Measurements from ENCODE around the gene IGSF6.

The IGSF6 gene

DNA sequence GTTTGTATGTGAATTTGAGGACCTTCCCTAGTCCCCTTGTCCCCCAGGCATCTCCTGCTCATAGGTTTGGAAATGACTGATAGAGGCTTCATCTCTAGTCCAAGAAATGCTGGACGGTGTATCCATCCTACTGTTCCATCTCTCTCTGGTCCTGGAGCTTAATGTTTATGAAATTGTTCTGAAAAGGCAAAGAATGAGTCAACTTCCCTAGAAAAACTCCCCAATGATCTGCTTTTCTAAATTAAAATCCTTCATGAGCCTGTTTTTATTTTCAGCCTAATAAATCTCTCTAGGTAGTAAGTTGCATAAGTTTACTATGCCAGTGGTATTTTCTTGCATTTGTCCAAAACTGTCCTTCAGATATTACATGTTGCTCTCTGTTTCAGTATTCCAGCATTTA is 2.1 kb upstream of the IGSF6 start:
- Histone ChIP-seq H3K27ac (ENCODE audit: low read length, poor library complexity, severe bottlenecking) (no peak overlapping the region), H3K14ac (ENCODE audit: low read length in 2 of 2) (no peak overlapping the region), H3K4me1 (ENCODE audit: control insufficient read depth, insufficient read depth, low read depth, low read length) (peaks cover 6% of the 10 kb centered on the region), H2BK15ac (ENCODE audit: low read depth, poor library complexity, severe bottlenecking) (no peak overlapping the region), H2BK12ac (ENCODE audit: low read length in 2 of 2) (no peak overlapping the region), H3K4me2 (ENCODE audit: low read length, poor library complexity, severe bottlenecking) (no peak overlapping the region), H3K79me1 (replicated peaks; ENCODE audit: low read length, poor library complexity, severe bottlenecking) (peaks cover 25% of the 10 kb centered on the region), H3K4ac (ENCODE audit: low read depth in 1 of 2, low read length in 2 of 2) (no peak overlapping the region), H3K18ac (ENCODE audit: low read depth in 1 of 2, low read length in 2 of 2) (peak overlapping the region in 1 of 2 experiments; percentile 9), H2AK5ac (ENCODE audit: low read length, severe bottlenecking) (no peak overlapping the region), H3K36me3 (ENCODE audit: control insufficient read depth in 1 of 2, insufficient read depth in 2 of 2, low read depth in 1 of 2, low read length in 2 of 2) (peaks cover 6 to 46% of the 10 kb centered on the region in 2 experiments), H4K8ac (ENCODE audit: low read length) (no peak overlapping the region), H3K9me3 (ENCODE audit: control insufficient read depth, low read length) (no peaks in the 10 kb centered on the region), H2BK120ac (ENCODE audit: low read depth, low read length) (no peak overlapping the region), H4K91ac (ENCODE audit: low read length) (no peak overlapping the region), H3K4me3 (ENCODE audit: insufficient read depth in 1 of 2, low read depth in 1 of 2, low read length in 2 of 2) (no peak overlapping the region), H2AFZ (ENCODE audit: low read depth, low read length) (no peak overlapping the region), H2BK5ac (ENCODE audit: low read depth, low read length, poor library complexity, severe bottlenecking) (no peak overlapping the region), H3K27me3 (ENCODE audit: control insufficient read depth in 1 of 2, insufficient read depth in 1 of 2, low read length in 2 of 2) (no peaks in the 10 kb centered on the region), H3K9ac (ENCODE audit: low read length) (no peak overlapping the region), H3K23ac (ENCODE audit: low read length in 2 of 2) (no peak overlapping the region)
- no CpG with 5 or more reads among the region's 1 CpG for WGBS
- DNase-seq, result no peak

- Histone ChIP-seq H3K4me2 (ENCODE audit: low read length, poor library complexity, severe bottlenecking) (no peak overlapping the region), H3K14ac (ENCODE audit: low read length in 2 of 2) (no peak overlapping the region), H3K4ac (ENCODE audit: low read depth in 1 of 2, low read length in 2 of 2) (no peak overlapping the region), H3K79me1 (replicated peaks; ENCODE audit: low read length, poor library complexity, severe bottlenecking) (peaks cover 33% of the 10 kb centered on the region), H3K9ac (ENCODE audit: low read length) (no peak overlapping the region), H3K4me1 (ENCODE audit: control insufficient read depth, insufficient read depth, low read depth, low read length) (peaks cover 6% of the 10 kb centered on the region), H3K4me3 (ENCODE audit: insufficient read depth in 1 of 2, low read depth in 1 of 2, low read length in 2 of 2) (no peak overlapping the region), H3K9me3 (ENCODE audit: control insufficient read depth, low read length) (no peaks in the 10 kb centered on the region), H3K27ac (ENCODE audit: low read length, poor library complexity, severe bottlenecking) (no peak overlapping the region), H3K27me3 (ENCODE audit: control insufficient read depth in 1 of 2, insufficient read depth in 1 of 2, low read length in 2 of 2) (no peaks in the 10 kb centered on the region), H2BK15ac (ENCODE audit: low read depth, poor library complexity, severe bottlenecking) (no peak overlapping the region), H3K36me3 (ENCODE audit: control insufficient read depth in 1 of 2, insufficient read depth in 2 of 2, low read depth in 1 of 2, low read length in 2 of 2) (peaks cover 11 to 44% of the 10 kb centered on the region in 2 experiments), H2BK120ac (ENCODE audit: low read depth, low read length) (no peak overlapping the region), H4K91ac (ENCODE audit: low read length) (no peak overlapping the region), H2BK5ac (ENCODE audit: low read depth, low read length, poor library complexity, severe bottlenecking) (no peak overlapping the region), H3K18ac (ENCODE audit: low read depth in 1 of 2, low read length in 2 of 2) (peak overlapping the region in 1 of 2 experiments; percentile 29), H2BK12ac (ENCODE audit: low read length in 2 of 2) (no peak overlapping the region), H4K8ac (ENCODE audit: low read length) (no peak overlapping the region), H2AK5ac (ENCODE audit: low read length, severe bottlenecking) (no peak overlapping the region), H3K23ac (ENCODE audit: low read length in 2 of 2) (peak overlapping the region in 1 of 2 experiments; percentile 74), H2AFZ (ENCODE audit: low read depth, low read length) (no peak overlapping the region)
- DNase-seq, result no peak
- 95% methylated on average over 4 of the region's 5 CpGs for WGBS
Observed at GRCh38 chr16:21653571-21653970, 1.2 kb upstream of the IGSF6 start.

DNA sequence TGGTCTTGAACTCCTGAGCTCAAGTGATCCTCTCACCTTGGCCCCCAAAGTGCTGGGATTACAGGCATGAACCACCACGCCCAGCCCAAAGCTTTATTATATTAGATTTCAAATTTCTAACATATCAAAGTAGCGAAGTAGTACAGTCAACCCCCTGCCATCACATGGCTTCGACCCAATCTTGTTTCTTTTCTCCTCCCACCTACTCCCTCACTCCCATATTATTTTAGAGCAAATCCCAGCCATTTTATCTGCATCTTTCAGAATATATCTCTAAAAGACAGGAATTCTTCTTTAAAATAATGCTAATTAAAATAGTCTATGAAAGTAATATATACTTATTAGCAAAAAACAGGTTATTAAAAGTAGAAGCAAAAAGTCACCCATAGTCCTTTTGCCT is 893 bp downstream of the IGSF6 start:
- peaks cover 44% of the 10 kb centered on the region for H3K79me1 ChIP-seq (replicated peaks; ENCODE audit: low read length, poor library complexity, severe bottlenecking)

DNA sequence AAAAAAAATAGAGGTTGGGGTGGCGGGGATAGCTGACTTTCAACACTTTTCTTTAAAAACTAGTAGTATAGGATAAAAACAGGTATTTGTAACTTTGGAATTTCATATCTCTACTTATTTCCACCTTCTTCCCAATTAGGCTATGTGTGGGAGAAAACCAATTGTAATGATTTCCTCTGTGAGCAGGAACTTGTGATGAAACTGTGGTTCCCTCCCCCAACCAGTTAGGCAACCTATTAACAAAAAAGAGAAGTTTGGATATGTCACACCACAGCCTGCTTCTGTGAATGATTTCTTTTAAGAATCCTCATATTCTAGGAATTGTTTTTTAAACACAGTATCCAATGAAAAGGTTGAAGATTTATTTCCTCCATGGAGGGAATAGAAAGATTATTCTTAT is 1.9 kb downstream of the IGSF6 start:
- Histone ChIP-seq H2AFZ (ENCODE audit: low read depth, low read length) (no peak overlapping the region), H3K79me1 (replicated peaks; ENCODE audit: low read length, poor library complexity, severe bottlenecking) (peaks cover 46% of the 10 kb centered on the region), H3K4ac (ENCODE audit: low read depth in 1 of 2, low read length in 2 of 2) (no peak overlapping the region), H4K8ac (ENCODE audit: low read length) (no peak overlapping the region), H3K27ac (ENCODE audit: low read length, poor library complexity, severe bottlenecking) (no peak overlapping the region), H3K18ac (ENCODE audit: low read depth in 1 of 2, low read length in 2 of 2) (no peak overlapping the region), H3K36me3 (ENCODE audit: control insufficient read depth in 1 of 2, insufficient read depth in 2 of 2, low read depth in 1 of 2, low read length in 2 of 2) (peaks cover 20 to 25% of the 10 kb centered on the region in 2 experiments), H3K9me3 (ENCODE audit: control insufficient read depth, low read length) (no peaks in the 10 kb centered on the region), H2BK12ac (ENCODE audit: low read length in 2 of 2) (no peak overlapping the region), H2BK120ac (ENCODE audit: low read depth, low read length) (no peak overlapping the region), H4K91ac (ENCODE audit: low read length) (no peak overlapping the region), H3K4me3 (ENCODE audit: insufficient read depth in 1 of 2, low read depth in 1 of 2, low read length in 2 of 2) (no peak overlapping the region), H3K27me3 (ENCODE audit: control insufficient read depth in 1 of 2, insufficient read depth in 1 of 2, low read length in 2 of 2) (no peaks in the 10 kb centered on the region), H3K4me2 (ENCODE audit: low read length, poor library complexity, severe bottlenecking) (no peak overlapping the region), H2BK15ac (ENCODE audit: low read depth, poor library complexity, severe bottlenecking) (no peak overlapping the region), H2AK5ac (ENCODE audit: low read length, severe bottlenecking) (no peak overlapping the region), H3K23ac (ENCODE audit: low read length in 2 of 2) (no peak overlapping the region), H3K9ac (ENCODE audit: low read length) (no peak overlapping the region), H2BK5ac (ENCODE audit: low read depth, low read length, poor library complexity, severe bottlenecking) (no peak overlapping the region), H3K14ac (ENCODE audit: low read length in 2 of 2) (no peak overlapping the region), H3K4me1 (ENCODE audit: control insufficient read depth, insufficient read depth, low read depth, low read length) (peaks cover 6% of the 10 kb centered on the region)
- WGBS, result no CpG with 5 or more reads among the region's 1 CpG
- DNase-seq, result no peak

More for the DNA sequence above, 893 bp downstream of the IGSF6 start:
- H4K8ac ChIP-seq (ENCODE audit: low read length), result no peak overlapping the region
- H3K9ac ChIP-seq (ENCODE audit: low read length), result no peak overlapping the region
- no peaks in the 10 kb centered on the region for H3K9me3 ChIP-seq (ENCODE audit: control insufficient read depth, low read length)
- H3K27me3 ChIP-seq (ENCODE audit: control insufficient read depth in 1 of 2, insufficient read depth in 1 of 2, low read length in 2 of 2), result no peaks in the 10 kb centered on the region
- H2BK5ac ChIP-seq (ENCODE audit: low read depth, low read length, poor library complexity, severe bottlenecking), result no peak overlapping the region
- H2BK120ac ChIP-seq (ENCODE audit: low read depth, low read length), result no peak overlapping the region
- peaks cover 6% of the 10 kb centered on the region for H3K4me1 ChIP-seq (ENCODE audit: control insufficient read depth, insufficient read depth, low read depth, low read length)
- WGBS, result over 99% methylated on average over 3 of the region's 3 CpGs
- H3K4me2 ChIP-seq (ENCODE audit: low read length, poor library complexity, severe bottlenecking), result no peak overlapping the region
- H2AFZ ChIP-seq (ENCODE audit: low read depth, low read length), result no peak overlapping the region
- H3K18ac ChIP-seq (ENCODE audit: low read depth in 1 of 2, low read length in 2 of 2), result no peak overlapping the region
- H3K4ac ChIP-seq (ENCODE audit: low read depth in 1 of 2, low read length in 2 of 2), result no peak overlapping the region
- no peak overlapping the region for H3K4me3 ChIP-seq (ENCODE audit: insufficient read depth in 1 of 2, low read depth in 1 of 2, low read length in 2 of 2)
- peaks cover 20 to 35% of the 10 kb centered on the region in 2 experiments for H3K36me3 ChIP-seq (ENCODE audit: control insufficient read depth in 1 of 2, insufficient read depth in 2 of 2, low read depth in 1 of 2, low read length in 2 of 2)
- no peak overlapping the region for H4K91ac ChIP-seq (ENCODE audit: low read length)
- no peak overlapping the region for H2AK5ac ChIP-seq (ENCODE audit: low read length, severe bottlenecking)
- no peak overlapping the region for H3K23ac ChIP-seq (ENCODE audit: low read length in 2 of 2)
- H3K14ac ChIP-seq (ENCODE audit: low read length in 2 of 2), result no peak overlapping the region
- no peak for DNase-seq
- no peak overlapping the region for H2BK12ac ChIP-seq (ENCODE audit: low read length in 2 of 2)
- no peak overlapping the region for H3K27ac ChIP-seq (ENCODE audit: low read length, poor library complexity, severe bottlenecking)
- no peak overlapping the region for H2BK15ac ChIP-seq (ENCODE audit: low read depth, poor library complexity, severe bottlenecking)
